ENCODE data around the gene JAKMIP2. TPM values are rescaled to one million over a fixed set of nuclear protein-coding genes. Genes with fewer than 3 reads are reported as not detected.

JAKMIP2 gene
- total RNA-seq, 1 experiment from 2014 or later, result not detected

DNA sequence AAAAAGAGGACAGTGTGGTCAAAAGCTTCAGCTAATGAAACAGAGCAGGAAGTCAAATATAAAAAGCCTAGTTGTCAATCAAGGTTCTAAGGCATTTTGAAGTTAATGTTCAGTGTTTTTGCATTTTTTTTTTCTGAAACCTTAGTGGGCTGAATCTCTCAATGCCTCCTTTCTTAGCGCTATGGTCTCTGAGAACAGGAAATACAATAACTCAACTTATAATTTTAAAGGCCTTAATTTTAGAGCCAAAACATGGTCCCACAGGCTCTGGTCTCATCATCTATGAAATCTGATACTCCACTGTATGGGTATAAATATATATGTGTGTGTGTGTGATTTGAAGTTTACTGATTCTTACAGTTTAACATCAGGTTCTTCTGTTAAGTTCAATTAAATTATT lies 209.3 kb downstream of the JAKMIP2 start:
- no peak overlapping the region for H3K27ac ChIP-seq
- H3K4me1 ChIP-seq (replicated peaks; ENCODE audit: insufficient read depth), result no peaks in the 10 kb centered on the region
- H3K9me2 ChIP-seq (ENCODE audit: insufficient read depth), result no peaks in the 10 kb centered on the region
- no peak overlapping the region for H3K4me2 ChIP-seq
- H3K27me3 ChIP-seq (ENCODE audit: insufficient read depth, low read depth), result no peaks in the 10 kb centered on the region; the same call in 1 of the 2 replicates
- no peak overlapping the region for H3K4me3 ChIP-seq
- no peaks in the 10 kb centered on the region for H4K20me1 ChIP-seq (ENCODE audit: insufficient read depth)
- no peaks in the 10 kb centered on the region for H3F3A ChIP-seq (ENCODE audit: insufficient read depth, low read depth)
- intact Hi-C loops (cut with micrococcal nuclease; ENCODE audit: unreplicated experiment), result loop anchor here (10.0 kb wide), 1 partner anchor 178 kb away; no protein-coding TSS in a partner anchor
- H3K9me3 ChIP-seq (ENCODE audit: insufficient read depth, low read depth), result no peaks in the 10 kb centered on the region
- POLR2A ChIA-PET (ENCODE audit: unreplicated experiment), result no interaction called here
- no TSS peak for BruUV-seq (replicated peaks)
- no peak for DNase-seq
- H3K36me3 ChIP-seq (ENCODE audit: low read depth), result no peaks in the 10 kb centered on the region
- no peaks in the 10 kb centered on the region for H3K79me2 ChIP-seq (ENCODE audit: low read depth)
- no peak for TF ChIP-seq EZH2 (IDR thresholded peaks at IDR 0.05; ENCODE audit: low read depth)
- TF ChIP-seq, protein P1, sequence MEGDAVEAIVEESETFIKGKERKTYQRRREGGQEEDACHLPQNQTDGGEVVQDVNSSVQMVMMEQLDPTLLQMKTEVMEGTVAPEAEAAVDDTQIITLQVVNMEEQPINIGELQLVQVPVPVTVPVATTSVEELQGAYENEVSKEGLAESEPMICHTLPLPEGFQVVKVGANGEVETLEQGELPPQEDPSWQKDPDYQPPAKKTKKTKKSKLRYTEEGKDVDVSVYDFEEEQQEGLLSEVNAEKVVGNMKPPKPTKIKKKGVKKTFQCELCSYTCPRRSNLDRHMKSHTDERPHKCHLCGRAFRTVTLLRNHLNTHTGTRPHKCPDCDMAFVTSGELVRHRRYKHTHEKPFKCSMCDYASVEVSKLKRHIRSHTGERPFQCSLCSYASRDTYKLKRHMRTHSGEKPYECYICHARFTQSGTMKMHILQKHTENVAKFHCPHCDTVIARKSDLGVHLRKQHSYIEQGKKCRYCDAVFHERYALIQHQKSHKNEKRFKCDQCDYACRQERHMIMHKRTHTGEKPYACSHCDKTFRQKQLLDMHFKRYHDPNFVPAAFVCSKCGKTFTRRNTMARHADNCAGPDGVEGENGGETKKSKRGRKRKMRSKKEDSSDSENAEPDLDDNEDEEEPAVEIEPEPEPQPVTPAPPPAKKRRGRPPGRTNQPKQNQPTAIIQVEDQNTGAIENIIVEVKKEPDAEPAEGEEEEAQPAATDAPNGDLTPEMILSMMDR (conservative IDR thresholded peaks at IDR 0.05), result no peak
- no peak overlapping the region for H2AFZ ChIP-seq
- CTCF ChIA-PET, result no interaction called here

- no peaks in the 10 kb centered on the region for H3K79me2 ChIP-seq (ENCODE audit: low read depth)
- H3K9me3 ChIP-seq (ENCODE audit: insufficient read depth, low read depth), result no peaks in the 10 kb centered on the region
- BruUV-seq (replicated peaks), result no TSS peak
- H3K36me3 ChIP-seq (ENCODE audit: low read depth), result no peaks in the 10 kb centered on the region
- H3K4me2 ChIP-seq, result no peak overlapping the region
- no peaks in the 10 kb centered on the region for H3K4me1 ChIP-seq (replicated peaks; ENCODE audit: insufficient read depth)
- TF ChIP-seq, protein P1 (conservative IDR thresholded peaks at IDR 0.05), result no peak
- TF ChIP-seq EZH2 (IDR thresholded peaks at IDR 0.05; ENCODE audit: low read depth), result no peak
- H3K9me2 ChIP-seq (ENCODE audit: insufficient read depth), result no peaks in the 10 kb centered on the region
- H3K27ac ChIP-seq, result no peak overlapping the region
- no peak for DNase-seq
- no peaks in the 10 kb centered on the region; the same call in 1 of the 2 replicates for H3K27me3 ChIP-seq (ENCODE audit: insufficient read depth, low read depth)
- POLR2A ChIA-PET (ENCODE audit: unreplicated experiment), result no interaction called here
- CTCF ChIA-PET, result no interaction called here
- H2AFZ ChIP-seq, result no peak overlapping the region
- H4K20me1 ChIP-seq (ENCODE audit: insufficient read depth), result no peaks in the 10 kb centered on the region
- intact Hi-C loops (cut with micrococcal nuclease; ENCODE audit: unreplicated experiment), result no loop called here
- H3K4me3 ChIP-seq, result no peak overlapping the region
- no peaks in the 10 kb centered on the region for H3F3A ChIP-seq (ENCODE audit: insufficient read depth, low read depth)
Observed at GRCh38 chr5:147568710-147569406, 213.7 kb downstream of the JAKMIP2 start.

GRCh38 chr5:147567917-147568598 lies 214.5 kb downstream of the JAKMIP2 start:
- CTCF ChIA-PET, result no interaction called here
- H3K4me2 ChIP-seq, result no peak overlapping the region
- no peaks in the 10 kb centered on the region; the same call in 1 of the 2 replicates for H3K27me3 ChIP-seq (ENCODE audit: insufficient read depth, low read depth)
- peak in 1 of 2 experiments; percentile 25 for DNase-seq
- no peaks in the 10 kb centered on the region for H3K9me3 ChIP-seq (ENCODE audit: insufficient read depth, low read depth)
- H3K4me1 ChIP-seq (replicated peaks; ENCODE audit: insufficient read depth), result no peaks in the 10 kb centered on the region
- no TSS peak for BruUV-seq (replicated peaks)
- no peaks in the 10 kb centered on the region for H3K36me3 ChIP-seq (ENCODE audit: low read depth)
- H3K79me2 ChIP-seq (ENCODE audit: low read depth), result no peaks in the 10 kb centered on the region
- no peaks in the 10 kb centered on the region for H4K20me1 ChIP-seq (ENCODE audit: insufficient read depth)
- no peak overlapping the region for H3K4me3 ChIP-seq
- TF ChIP-seq, protein P1 (conservative IDR thresholded peaks at IDR 0.05), result no peak
- TF ChIP-seq EZH2 (IDR thresholded peaks at IDR 0.05; ENCODE audit: low read depth), result no peak
- POLR2A ChIA-PET (ENCODE audit: unreplicated experiment), result no interaction called here
- intact Hi-C loops (cut with micrococcal nuclease; ENCODE audit: unreplicated experiment), result no loop called here
- no peak overlapping the region for H2AFZ ChIP-seq
- no peaks in the 10 kb centered on the region for H3K9me2 ChIP-seq (ENCODE audit: insufficient read depth)
- no peaks in the 10 kb centered on the region for H3F3A ChIP-seq (ENCODE audit: insufficient read depth, low read depth)
- H3K27ac ChIP-seq, result no peak overlapping the region
